ENCODE results near the gene LYRM2.

LYRM2 gene

GRCh38 chr6:89662659-89663223, 24.2 kb upstream of the LYRM2 start:
- no peaks in the 10 kb centered on the region for H3K4me1 ChIP-seq (ENCODE audit: insufficient read depth, insufficient read length)
- H3K9me3 ChIP-seq (ENCODE audit: insufficient read depth, low read length), result no peaks in the 10 kb centered on the region
- H3K9ac ChIP-seq (ENCODE audit: insufficient read length, low read depth), result no peak overlapping the region
- DNase-seq (ENCODE audit: low read depth, low spot score), result no peak
- no peak overlapping the region for H3K4me3 ChIP-seq (ENCODE audit: insufficient read length, low read depth)
- TF ChIP-seq SUZ12 (IDR thresholded peaks at IDR 0.05; ENCODE audit: extremely low read depth, insufficient read depth, insufficient read length), result no peak
- TF ChIP-seq ZNF274 (IDR thresholded peaks at IDR 0.05; ENCODE audit: low read depth, low read length), result no peak
- no peak for TF ChIP-seq YY1 (IDR thresholded peaks at IDR 0.05; ENCODE audit: insufficient read depth, insufficient read length)
- H3K36me3 ChIP-seq (ENCODE audit: insufficient read depth, insufficient read length, low read length), result peaks cover 83% of the 10 kb centered on the region
- no peaks in the 10 kb centered on the region for H3K27me3 ChIP-seq (ENCODE audit: insufficient read depth, insufficient read length)

- no peak for TF ChIP-seq ZNF274 (IDR thresholded peaks at IDR 0.05; ENCODE audit: low read depth, low read length)
- TF ChIP-seq YY1 (IDR thresholded peaks at IDR 0.05; ENCODE audit: insufficient read depth, insufficient read length), result no peak
- no peak for TF ChIP-seq SUZ12 (IDR thresholded peaks at IDR 0.05; ENCODE audit: extremely low read depth, insufficient read depth, insufficient read length)
- H3K36me3 ChIP-seq (ENCODE audit: insufficient read depth, insufficient read length, low read length), result peaks cover 82% of the 10 kb centered on the region
Measured at GRCh38 chr6:89661559-89661958, 23.0 kb upstream of the LYRM2 start.

GRCh38 chr6:89660981-89661380, 22.4 kb upstream of the LYRM2 start:
- no peaks in the 10 kb centered on the region for H3K27me3 ChIP-seq (ENCODE audit: insufficient read depth, insufficient read length)
- no peak for DNase-seq (ENCODE audit: low read depth, low spot score)
- peaks cover 82% of the 10 kb centered on the region for H3K36me3 ChIP-seq (ENCODE audit: insufficient read depth, insufficient read length, low read length)
- TF ChIP-seq YY1 (IDR thresholded peaks at IDR 0.05; ENCODE audit: insufficient read depth, insufficient read length), result no peak
- no peak for TF ChIP-seq ZNF274 (IDR thresholded peaks at IDR 0.05; ENCODE audit: low read depth, low read length)
- TF ChIP-seq SUZ12 (IDR thresholded peaks at IDR 0.05; ENCODE audit: extremely low read depth, insufficient read depth, insufficient read length), result no peak
- H3K9ac ChIP-seq (ENCODE audit: insufficient read length, low read depth), result no peak overlapping the region
- no peaks in the 10 kb centered on the region for H3K9me3 ChIP-seq (ENCODE audit: insufficient read depth, low read length)
- H3K4me3 ChIP-seq (ENCODE audit: insufficient read length, low read depth), result no peak overlapping the region
- H3K4me1 ChIP-seq (ENCODE audit: insufficient read depth, insufficient read length), result no peaks in the 10 kb centered on the region

More at GRCh38 chr6:89661559-89661958, 23.0 kb upstream of the LYRM2 start:
- Histone ChIP-seq H3K27me3 (ENCODE audit: insufficient read depth, insufficient read length) (no peaks in the 10 kb centered on the region), H3K9ac (ENCODE audit: insufficient read length, low read depth) (no peak overlapping the region), H3K9me3 (ENCODE audit: insufficient read depth, low read length) (no peaks in the 10 kb centered on the region), H3K4me3 (ENCODE audit: insufficient read length, low read depth) (no peak overlapping the region), H3K4me1 (ENCODE audit: insufficient read depth, insufficient read length) (no peaks in the 10 kb centered on the region)
- no peak for DNase-seq (ENCODE audit: low read depth, low spot score)

DNA sequence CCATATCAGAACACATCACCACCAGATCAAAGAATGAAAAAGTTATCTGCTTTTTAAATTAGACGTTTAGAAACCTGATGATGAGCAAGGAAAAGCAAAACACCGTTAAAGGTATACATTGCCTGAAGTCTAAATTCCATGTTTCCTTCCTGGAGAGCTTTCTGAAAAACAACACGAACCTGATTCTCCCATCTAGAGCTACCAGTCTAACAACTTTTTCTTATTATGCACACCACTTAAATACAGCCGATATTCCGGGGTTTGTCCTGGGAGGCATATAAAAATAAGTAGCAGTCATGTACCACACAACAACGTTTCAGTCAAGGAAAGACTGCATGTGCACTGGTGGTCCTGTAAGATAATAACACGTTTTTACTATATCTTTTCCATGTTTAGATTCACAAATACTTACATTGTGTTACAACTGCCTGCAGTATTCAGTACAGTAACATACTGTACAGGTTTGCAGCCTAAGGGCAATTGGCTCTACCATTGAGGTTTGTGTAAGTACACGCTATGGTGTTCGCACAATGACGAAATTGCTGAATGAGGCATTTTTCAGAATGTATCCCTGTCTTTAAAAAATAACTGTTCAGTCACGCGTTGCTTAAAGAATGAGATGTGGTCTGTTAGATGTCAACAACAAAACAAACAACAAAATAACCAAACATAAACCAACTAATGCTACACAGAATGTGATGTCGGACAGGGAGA, 19.1 kb upstream of the LYRM2 start:
- Histone ChIP-seq H3K4me3 (ENCODE audit: insufficient read length, low read depth) (no peak overlapping the region), H3K9ac (ENCODE audit: insufficient read length, low read depth) (no peak overlapping the region), H3K9me3 (ENCODE audit: insufficient read depth, low read length) (no peaks in the 10 kb centered on the region), H3K4me1 (ENCODE audit: insufficient read depth, insufficient read length) (no peaks in the 10 kb centered on the region), H3K27me3 (ENCODE audit: insufficient read depth, insufficient read length) (no peaks in the 10 kb centered on the region), H3K36me3 (ENCODE audit: insufficient read depth, insufficient read length, low read length) (peaks cover 91% of the 10 kb centered on the region)
- DNase-seq (ENCODE audit: low read depth, low spot score), result no peak
- no peak for TF ChIP-seq ZNF274 (IDR thresholded peaks at IDR 0.05; ENCODE audit: low read depth, low read length)
- no peak for TF ChIP-seq SUZ12 (IDR thresholded peaks at IDR 0.05; ENCODE audit: extremely low read depth, insufficient read depth, insufficient read length)
- TF ChIP-seq YY1 (IDR thresholded peaks at IDR 0.05; ENCODE audit: insufficient read depth, insufficient read length), result no peak

DNA sequence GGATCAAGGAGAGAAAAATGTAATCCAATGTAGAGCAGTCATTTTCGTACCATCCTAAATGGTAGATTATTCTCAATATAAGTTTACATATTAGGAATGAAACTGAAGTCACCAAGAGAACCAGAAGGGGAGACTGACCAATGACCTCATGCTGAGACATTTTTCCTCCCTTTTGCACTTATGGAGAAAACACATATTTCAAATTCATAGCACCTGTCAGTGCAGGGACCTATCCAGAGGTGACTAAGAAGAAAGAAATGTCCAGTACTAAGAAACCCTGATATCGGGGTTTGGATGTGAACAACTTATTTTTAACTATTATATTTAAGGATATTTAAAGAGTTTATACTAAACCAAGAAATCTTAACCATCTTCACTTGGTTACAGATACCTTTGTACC, 16.6 kb upstream of the LYRM2 start:
- no peak for TF ChIP-seq SUZ12 (IDR thresholded peaks at IDR 0.05; ENCODE audit: extremely low read depth, insufficient read depth, insufficient read length)
- TF ChIP-seq YY1 (IDR thresholded peaks at IDR 0.05; ENCODE audit: insufficient read depth, insufficient read length), result no peak
- no peak for TF ChIP-seq ZNF274 (IDR thresholded peaks at IDR 0.05; ENCODE audit: low read depth, low read length)
- H3K9me3 ChIP-seq (ENCODE audit: insufficient read depth, low read length), result no peaks in the 10 kb centered on the region
- H3K9ac ChIP-seq (ENCODE audit: insufficient read length, low read depth), result no peak overlapping the region
- no peaks in the 10 kb centered on the region for H3K4me1 ChIP-seq (ENCODE audit: insufficient read depth, insufficient read length)
- H3K4me3 ChIP-seq (ENCODE audit: insufficient read length, low read depth), result no peak overlapping the region
- peaks cover 85% of the 10 kb centered on the region for H3K36me3 ChIP-seq (ENCODE audit: insufficient read depth, insufficient read length, low read length)
- no peaks in the 10 kb centered on the region for H3K27me3 ChIP-seq (ENCODE audit: insufficient read depth, insufficient read length)
- DNase-seq (ENCODE audit: low read depth, low spot score), result no peak

GRCh38 chr6:89650579-89650978, 12.0 kb upstream of the LYRM2 start:
- TF ChIP-seq SUZ12 (IDR thresholded peaks at IDR 0.05; ENCODE audit: extremely low read depth, insufficient read depth, insufficient read length) (no peak), YY1 (IDR thresholded peaks at IDR 0.05; ENCODE audit: insufficient read depth, insufficient read length) (no peak), ZNF274 (IDR thresholded peaks at IDR 0.05; ENCODE audit: low read depth, low read length) (no peak)
- Histone ChIP-seq H3K4me3 (ENCODE audit: insufficient read length, low read depth) (no peak overlapping the region), H3K4me1 (ENCODE audit: insufficient read depth, insufficient read length) (no peaks in the 10 kb centered on the region), H3K36me3 (ENCODE audit: insufficient read depth, insufficient read length, low read length) (peaks cover 85% of the 10 kb centered on the region), H3K9me3 (ENCODE audit: insufficient read depth, low read length) (no peaks in the 10 kb centered on the region), H3K9ac (ENCODE audit: insufficient read length, low read depth) (no peak overlapping the region), H3K27me3 (ENCODE audit: insufficient read depth, insufficient read length) (no peaks in the 10 kb centered on the region)
- DNase-seq (ENCODE audit: low read depth, low spot score), result no peak

- H3K27me3 ChIP-seq (ENCODE audit: insufficient read depth, insufficient read length), result no peaks in the 10 kb centered on the region
- peaks cover 82% of the 10 kb centered on the region for H3K36me3 ChIP-seq (ENCODE audit: insufficient read depth, insufficient read length, low read length)
- H3K9ac ChIP-seq (ENCODE audit: insufficient read length, low read depth), result no peak overlapping the region
- no peaks in the 10 kb centered on the region for H3K9me3 ChIP-seq (ENCODE audit: insufficient read depth, low read length)
- H3K4me1 ChIP-seq (ENCODE audit: insufficient read depth, insufficient read length), result no peaks in the 10 kb centered on the region
- no peak overlapping the region for H3K4me3 ChIP-seq (ENCODE audit: insufficient read length, low read depth)
- TF ChIP-seq ZNF274 (IDR thresholded peaks at IDR 0.05; ENCODE audit: low read depth, low read length), result no peak
- no peak for TF ChIP-seq SUZ12 (IDR thresholded peaks at IDR 0.05; ENCODE audit: extremely low read depth, insufficient read depth, insufficient read length)
- no peak for TF ChIP-seq YY1 (IDR thresholded peaks at IDR 0.05; ENCODE audit: insufficient read depth, insufficient read length)
- DNase-seq (ENCODE audit: low read depth, low spot score), result no peak
Measured at GRCh38 chr6:89649682-89650081, 11.1 kb upstream of the LYRM2 start.
